ENCODE results near the gene TMED9.

DNA sequence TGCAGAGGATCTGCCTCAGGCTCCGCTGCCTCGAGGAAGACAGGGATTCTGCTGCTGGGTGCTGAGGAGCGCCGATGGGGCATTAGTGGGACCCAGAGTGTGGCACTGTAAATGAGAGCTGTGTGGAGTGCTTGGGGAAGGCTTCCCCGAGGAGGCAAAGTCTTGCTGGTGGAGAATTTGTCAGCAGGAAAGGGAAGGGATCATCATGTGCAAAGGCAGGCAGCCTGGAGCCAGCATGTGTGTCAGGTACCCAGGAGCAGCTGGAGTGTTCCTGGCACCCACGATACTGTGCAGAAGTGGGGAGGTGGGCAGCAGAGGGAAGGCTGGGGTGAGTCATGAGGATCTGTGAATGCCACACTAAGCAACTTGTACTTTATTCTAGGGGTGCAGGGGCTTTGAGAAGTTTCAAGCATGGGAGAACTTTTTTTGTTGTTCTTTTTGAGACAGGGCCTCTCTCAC lies 20.2 kb downstream of the TMED9 start:
- TF ChIP-seq, protein P1, sequence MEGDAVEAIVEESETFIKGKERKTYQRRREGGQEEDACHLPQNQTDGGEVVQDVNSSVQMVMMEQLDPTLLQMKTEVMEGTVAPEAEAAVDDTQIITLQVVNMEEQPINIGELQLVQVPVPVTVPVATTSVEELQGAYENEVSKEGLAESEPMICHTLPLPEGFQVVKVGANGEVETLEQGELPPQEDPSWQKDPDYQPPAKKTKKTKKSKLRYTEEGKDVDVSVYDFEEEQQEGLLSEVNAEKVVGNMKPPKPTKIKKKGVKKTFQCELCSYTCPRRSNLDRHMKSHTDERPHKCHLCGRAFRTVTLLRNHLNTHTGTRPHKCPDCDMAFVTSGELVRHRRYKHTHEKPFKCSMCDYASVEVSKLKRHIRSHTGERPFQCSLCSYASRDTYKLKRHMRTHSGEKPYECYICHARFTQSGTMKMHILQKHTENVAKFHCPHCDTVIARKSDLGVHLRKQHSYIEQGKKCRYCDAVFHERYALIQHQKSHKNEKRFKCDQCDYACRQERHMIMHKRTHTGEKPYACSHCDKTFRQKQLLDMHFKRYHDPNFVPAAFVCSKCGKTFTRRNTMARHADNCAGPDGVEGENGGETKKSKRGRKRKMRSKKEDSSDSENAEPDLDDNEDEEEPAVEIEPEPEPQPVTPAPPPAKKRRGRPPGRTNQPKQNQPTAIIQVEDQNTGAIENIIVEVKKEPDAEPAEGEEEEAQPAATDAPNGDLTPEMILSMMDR (IDR thresholded peaks at IDR 0.05), result no peak
- TF ChIP-seq POLR2A (IDR thresholded peaks at IDR 0.05), result no peak

All from thyroid gland (tissue), 4 donors.